Stimulated activated memory B cell treated with anti-CD40 and anti-IgM and Interleukin-4, amounts not matched to agents 10 μg/mL and 1 μg/mL and 100 μg/mL, for 72 hours (primary cell): ENCODE data around the gene KCNF1.
A peak's percentile ranks its signal among the peaks of the same experiment; 100 is the strongest.
"Not testable (repeated sequence)": the region's sequence is repeated elsewhere in the genome, so short reads cannot be mapped to it uniquely, and the experiment has no call there.

Source experiments
- ATAC-seq: fragments of 150-1000 bp; cut with Tn5 transposase; 2 replicates; pipeline ENCODE4 v1.10.0; 2021
- H3K27ac Mint-ChIP-seq: one replicate; pipeline ENCODE4 v1.8.0; 2022; ENCODE audit warnings: mild to moderate bottlenecking, mixed read lengths
- H3K27me3 Mint-ChIP-seq: one replicate; pipeline ENCODE4 v1.8.0; 2022; ENCODE audit warnings: mixed read lengths
- H3K36me3 Mint-ChIP-seq: one replicate; pipeline ENCODE4 v1.8.0; 2022; ENCODE audit warnings: mixed read lengths
- H3K4me1 Mint-ChIP-seq: one replicate; pipeline ENCODE4 v1.8.0; 2022; ENCODE audit warnings: mixed read lengths
- H3K4me3 Mint-ChIP-seq: one replicate; pipeline ENCODE4 v1.8.0; 2022; ENCODE audit warnings: mild to moderate bottlenecking, moderate library complexity, mixed read lengths
- H3K9me3 Mint-ChIP-seq: one replicate; pipeline ENCODE4 v1.8.0; 2022; ENCODE audit warnings: mixed read lengths

The KCNF1 gene

GRCh38 chr2:10951558-10952414 is 40.1 kb downstream of the KCNF1 start:
- Mint-ChIP-seq H3K9me3 (peaks cover 15% of the 10 kb centered on the region), H3K27me3 (peaks cover 45% of the 10 kb centered on the region), H3K27ac (no peak overlapping the region), H3K36me3 (no peaks in the 10 kb centered on the region), H3K4me3 (no peak overlapping the region), H3K4me1 (no peaks in the 10 kb centered on the region)
- no peak for ATAC-seq

- H3K36me3 Mint-ChIP-seq: no peaks in the 10 kb centered on the region
- no peaks in the 10 kb centered on the region for H3K4me1 Mint-ChIP-seq
- no peak for ATAC-seq
- peaks cover 15% of the 10 kb centered on the region for H3K9me3 Mint-ChIP-seq
- no peak overlapping the region for H3K27ac Mint-ChIP-seq
- H3K27me3 Mint-ChIP-seq: peaks cover 20% of the 10 kb centered on the region
- H3K4me3 Mint-ChIP-seq: no peak overlapping the region
Observed at GRCh38 chr2:10954416-10954815, 42.7 kb downstream of the KCNF1 start.

- Mint-ChIP-seq H3K9me3 (peaks cover 9% of the 10 kb centered on the region), H3K36me3 (no peaks in the 10 kb centered on the region), H3K27ac (no peak overlapping the region), H3K27me3 (peaks cover 13% of the 10 kb centered on the region), H3K4me3 (no peak overlapping the region), H3K4me1 (no peaks in the 10 kb centered on the region)
- no peak for ATAC-seq
Observed at GRCh38 chr2:10954856-10955818, 43.4 kb downstream of the KCNF1 start.

GRCh38 chr2:10956006-10956790 is 44.5 kb downstream of the KCNF1 start:
- H3K27me3 Mint-ChIP-seq: peaks cover 5% of the 10 kb centered on the region
- no peak for ATAC-seq
- no peaks in the 10 kb centered on the region for H3K36me3 Mint-ChIP-seq
- H3K9me3 Mint-ChIP-seq: peaks cover 9% of the 10 kb centered on the region
- H3K4me3 Mint-ChIP-seq: no peak overlapping the region
- no peaks in the 10 kb centered on the region for H3K4me1 Mint-ChIP-seq
- H3K27ac Mint-ChIP-seq: no peak overlapping the region

GRCh38 chr2:10957391-10957790 is 45.7 kb downstream of the KCNF1 start:
- no peaks in the 10 kb centered on the region for H3K4me1 Mint-ChIP-seq
- peaks cover 9% of the 10 kb centered on the region for H3K9me3 Mint-ChIP-seq
- ATAC-seq: no peak
- H3K27ac Mint-ChIP-seq: no peak overlapping the region
- H3K36me3 Mint-ChIP-seq: no peaks in the 10 kb centered on the region
- no peak overlapping the region for H3K4me3 Mint-ChIP-seq
- H3K27me3 Mint-ChIP-seq: peaks cover 15% of the 10 kb centered on the region

GRCh38 chr2:10958452-10958851 is 46.7 kb downstream of the KCNF1 start:
- not testable (repeated sequence) for H3K4me3 Mint-ChIP-seq, H3K9me3 Mint-ChIP-seq, H3K4me1 Mint-ChIP-seq, H3K36me3 Mint-ChIP-seq, ATAC-seq, H3K27ac Mint-ChIP-seq
- H3K27me3 Mint-ChIP-seq: peaks cover 25% of the 10 kb centered on the region

- H3K4me3 Mint-ChIP-seq: no peak overlapping the region
- no peaks in the 10 kb centered on the region for H3K36me3 Mint-ChIP-seq
- peaks cover 49% of the 10 kb centered on the region for H3K27me3 Mint-ChIP-seq
- H3K27ac Mint-ChIP-seq: no peak overlapping the region
- H3K4me1 Mint-ChIP-seq: no peaks in the 10 kb centered on the region
- no peaks in the 10 kb centered on the region for H3K9me3 Mint-ChIP-seq
- peak; percentile 45 for ATAC-seq
Observed at GRCh38 chr2:10960606-10961489, 49.1 kb downstream of the KCNF1 start.

- H3K36me3 Mint-ChIP-seq: no peaks in the 10 kb centered on the region
- ATAC-seq: no peak
- H3K27ac Mint-ChIP-seq: no peak overlapping the region
- H3K4me1 Mint-ChIP-seq: no peaks in the 10 kb centered on the region
- H3K27me3 Mint-ChIP-seq: peaks cover 55% of the 10 kb centered on the region
- H3K4me3 Mint-ChIP-seq: no peak overlapping the region
- H3K9me3 Mint-ChIP-seq: no peaks in the 10 kb centered on the region
Observed at GRCh38 chr2:10961490-10961875, 49.7 kb downstream of the KCNF1 start.

- Mint-ChIP-seq H3K4me1 (no peaks in the 10 kb centered on the region), H3K27ac (no peak overlapping the region), H3K4me3 (no peak overlapping the region), H3K9me3 (no peaks in the 10 kb centered on the region), H3K36me3 (no peaks in the 10 kb centered on the region), H3K27me3 (peaks cover 61% of the 10 kb centered on the region)
- ATAC-seq: no peak
Observed at GRCh38 chr2:10962004-10962403, 50.3 kb downstream of the KCNF1 start.

- no peak overlapping the region for H3K4me3 Mint-ChIP-seq
- ATAC-seq: no peak
- H3K9me3 Mint-ChIP-seq: no peaks in the 10 kb centered on the region
- no peaks in the 10 kb centered on the region for H3K4me1 Mint-ChIP-seq
- no peaks in the 10 kb centered on the region for H3K36me3 Mint-ChIP-seq
- peaks cover 70% of the 10 kb centered on the region for H3K27me3 Mint-ChIP-seq
- no peak overlapping the region for H3K27ac Mint-ChIP-seq
Observed at GRCh38 chr2:10963155-10963554, 51.4 kb downstream of the KCNF1 start.
